IMR-90 (cell line): Measurements from ENCODE around the gene CTNNBIP1. TPM values are rescaled to one million over a fixed set of nuclear protein-coding genes. Genes with fewer than 3 reads are reported as not detected.

ENCODE experiments used
- ATAC-seq: fragments of 200-7000 bp; cut with Tn5 transposase; 2 replicates; pipeline ENCODE4 v1.9.1; 2020; ENCODE audit warnings: low read depth, mild to moderate bottlenecking, moderate library complexity
- BruUV-seq: library from RNA; stranded (reverse); fragments of 400-500 nt; replicated peaks from 2 replicates; lab custom pipeline; 2021; lab: Mats Ljungman, UMichigan
- CTCF ChIA-PET: fragments of 300-600 bp; formaldehyde crosslinking; extraction: SDS; loops from one replicate; lab custom pipeline; 2021; ENCODE audit warnings: antibody characterized with exemption; lab: Yijun Ruan, JAX
- POLR2A ChIA-PET: fragments of 300-600 bp; sonication (Branson Sonifier 250); formaldehyde crosslinking; loops from one replicate; lab custom pipeline; 2022; ENCODE audit warnings: antibody characterized with exemption; ENCODE audit not compliant: unreplicated experiment; lab: Charles Lee
- DNase-seq: peaks from one replicate; pipeline ENCODE4 v3.0.0; 2013
- H2AFZ ChIP-seq: replicated peaks from 2 replicates; pipeline ENCODE3; 2013; ENCODE audit warnings: low read length, mild to moderate bottlenecking; ENCODE audit not compliant: poor library complexity
- H2AK5ac ChIP-seq: 2 replicates; pipeline ENCODE4 v1.6.1; 2013; ENCODE audit warnings: low read depth, low read length, inconsistent platforms
- H2AK9ac ChIP-seq: replicated peaks from 2 replicates; pipeline ENCODE3; 2013; ENCODE audit warnings: mild to moderate bottlenecking, low read depth, low read length, moderate library complexity; ENCODE audit not compliant: poor library complexity
- H2BK120ac ChIP-seq: 2 replicates; pipeline ENCODE4 v1.6.1; 2013; ENCODE audit warnings: low read depth, low read length, inconsistent platforms
- H2BK15ac ChIP-seq: 3 replicates; pipeline ENCODE4 v1.6.1; 2013; ENCODE audit warnings: low read depth, low read length, inconsistent platforms
- H2BK20ac ChIP-seq: 2 replicates; pipeline ENCODE4 v1.6.1; 2013; ENCODE audit warnings: low read depth, mild to moderate bottlenecking, inconsistent platforms, low read length, moderate library complexity
- H2BK5ac ChIP-seq: 2 replicates; pipeline ENCODE4 v1.6.1; 2013; ENCODE audit warnings: mild to moderate bottlenecking, low read depth, low read length, inconsistent platforms; ENCODE audit not compliant: poor library complexity, severe bottlenecking
- H3K14ac ChIP-seq: replicated peaks from 2 replicates; pipeline ENCODE4 v1.6.1; 2013; ENCODE audit warnings: low read depth, low read length, inconsistent platforms
- H3K18ac ChIP-seq: 2 replicates; pipeline ENCODE4 v1.6.1; 2013; ENCODE audit warnings: low read depth, low read length, control low read depth
- H3K23ac ChIP-seq: 2 replicates; pipeline ENCODE4 v1.6.1; 2013; ENCODE audit warnings: low read depth, low read length, inconsistent platforms
- H3K27ac ChIP-seq: 2 replicates; pipeline ENCODE4 v1.5.1; 2013; ENCODE audit warnings: mild to moderate bottlenecking, control low read depth, low read length; ENCODE audit not compliant: insufficient read depth
- H3K27me3 ChIP-seq: 2 replicates; pipeline ENCODE4 v1.6.1; 2013; ENCODE audit warnings: low read length; ENCODE audit not compliant: control insufficient read depth, insufficient read depth
- H3K36me3 ChIP-seq: 2 replicates; pipeline ENCODE4 v1.6.1; 2013; ENCODE audit warnings: low read length, mixed read lengths; ENCODE audit not compliant: control insufficient read depth, insufficient read depth
- H3K4ac ChIP-seq: 2 replicates; pipeline ENCODE4 v1.6.1; 2013; ENCODE audit warnings: low read depth, low read length, inconsistent platforms
- H3K4me1 ChIP-seq: 2 replicates; pipeline ENCODE4 v1.6.1; 2013; ENCODE audit warnings: low read length, mixed read lengths; ENCODE audit not compliant: control insufficient read depth, insufficient read depth
- H3K4me2 ChIP-seq: 2 replicates; pipeline ENCODE4 v1.6.1; 2013; ENCODE audit warnings: low read depth, mild to moderate bottlenecking, control low read depth, low read length, moderate library complexity
- H3K4me3 ChIP-seq: 2 replicates; pipeline ENCODE4 v1.5.1; 2013; ENCODE audit warnings: low read depth, mild to moderate bottlenecking, control low read depth, low read length, moderate library complexity; ENCODE audit not compliant: insufficient read depth
- H3K56ac ChIP-seq: 2 replicates; pipeline ENCODE4 v1.6.1; 2013; ENCODE audit warnings: low read length, inconsistent platforms; ENCODE audit not compliant: insufficient read depth; ENCODE audit errors: extremely low read depth
- H3K79me1 ChIP-seq, 2 experiments: 2 replicates each; pipeline ENCODE4 v1.6.1; 2013; ENCODE audit warnings: low read length in 2 of 2, inconsistent platforms in 1 of 2, low read depth in 1 of 2
- H3K9ac ChIP-seq: 2 replicates; pipeline ENCODE4 v1.6.1; 2013; ENCODE audit warnings: low read depth, low read length, control low read depth
- H3K9me1 ChIP-seq: 2 replicates; pipeline ENCODE4 v1.6.1; 2013; ENCODE audit warnings: low read length, inconsistent platforms; ENCODE audit not compliant: insufficient read depth
- H3K9me3 ChIP-seq: 2 replicates; pipeline ENCODE4 v1.6.1; 2013; ENCODE audit warnings: low read length; ENCODE audit not compliant: control insufficient read depth, insufficient read depth
- H4K20me1 ChIP-seq: 2 replicates; pipeline ENCODE4 v1.6.1; 2013; ENCODE audit warnings: low read length, inconsistent platforms; ENCODE audit not compliant: insufficient read depth
- H4K5ac ChIP-seq: 2 replicates; pipeline ENCODE4 v1.6.1; 2013; ENCODE audit warnings: mild to moderate bottlenecking, low read depth, low read length, control low read depth
- H4K8ac ChIP-seq, 2 experiments: 2 replicates each; pipeline ENCODE4 v1.6.1; 2013; ENCODE audit warnings: low read depth in 2 of 2, low read length in 2 of 2, control low read depth in 1 of 2, inconsistent platforms in 1 of 2
- H4K91ac ChIP-seq: 2 replicates; pipeline ENCODE4 v1.6.1; 2013; ENCODE audit warnings: low read depth, low read length, inconsistent platforms; ENCODE audit not compliant: insufficient read depth
- BHLHE40 ChIP-seq: fragments of 150-350 bp; IDR thresholded peaks from 2 replicates; pipeline ENCODE4 v1.6.1; 2016; ENCODE audit warnings: mild to moderate bottlenecking, low read depth, low read length
- CEBPB ChIP-seq: IDR thresholded peaks from 2 replicates; pipeline ENCODE4 v1.6.1; 2012; ENCODE audit warnings: low read depth, low read length, improper control_type of control experiment
- CHD1 ChIP-seq: IDR thresholded peaks from 2 replicates; pipeline ENCODE4 v1.6.1; 2012; ENCODE audit warnings: low read depth, low read length, improper control_type of control experiment
- MAZ ChIP-seq: IDR thresholded peaks from 2 replicates; pipeline ENCODE4 v1.6.1; 2012; ENCODE audit warnings: low read depth, mild to moderate bottlenecking, low read length, improper control_type of control experiment, moderate library complexity, borderline replicate concordance
- SMC3 ChIP-seq: fragments of 150-350 bp; IDR thresholded peaks from 2 replicates; pipeline ENCODE4 v1.6.1; 2016; ENCODE audit warnings: low read depth, mild to moderate bottlenecking, antibody characterized with exemption, low read length, moderate library complexity
- WGBS, 2 experiments: methylation state at CpG; one replicate each; pipeline versions ENCODE4 v1.1.5 to v1.1.7; 2013; ENCODE audit warnings: missing lambda C conversion rate in 2 of 2; ENCODE audit not compliant: insufficient read length in 1 of 2; ENCODE audit errors: extremely low coverage in 2 of 2; 5-methylcytosine and 5-hydroxymethylcytosine counted together
- dilution Hi-C: fragments of 300-500 bp; cut with HindIII; formaldehyde crosslinking; loops from one replicate; pipeline ENCODE4 v1.14.3; 2018; ENCODE audit warnings: low sequenced_read_pairs; ENCODE audit not compliant: unreplicated experiment
- in situ Hi-C: fragments of 300-500 bp; cut with MboI; formaldehyde crosslinking; loops from 3 replicates; pipeline ENCODE4 v1.14.3; 2019; ENCODE audit warnings: low sequenced_read_pairs, inconsistent platforms, mixed read lengths
- intact Hi-C: fragments of 100-400 bp; cut with micrococcal nuclease; formaldehyde crosslinking; loops from 2 replicates; pipeline ENCODE4 v1.10.0; 2022
- polyA plus RNA-seq, 3 experiments: library from polyadenylated mRNA; depleted of rRNA; stranded (reverse); fragments of >200 nt; gene quantifications; 2 replicates each; pipeline ENCODE4 v1.2.3, GENCODE V29; 2012; ENCODE audit warnings: low replicate concordance in 1 of 3
- total RNA-seq: library from RNA; depleted of rRNA; stranded (reverse); fragments of >200 nt; gene quantifications from 2 replicates; pipeline ENCODE4 v1.2.3, GENCODE V29; 2012
- TF ChIP-seq, protein P1 (sequence below): conservative IDR thresholded peaks from 2 replicates; pipeline ENCODE4 v1.5.1; 2012; ENCODE audit warnings: mild to moderate bottlenecking, low read depth, low read length, improper control_type of control experiment

The CTNNBIP1 gene
- total and polyA plus RNA-seq, 2 of the 4 experiments (the other 2 are of a cell fraction): 24.7 to 28.5 TPM

DNA sequence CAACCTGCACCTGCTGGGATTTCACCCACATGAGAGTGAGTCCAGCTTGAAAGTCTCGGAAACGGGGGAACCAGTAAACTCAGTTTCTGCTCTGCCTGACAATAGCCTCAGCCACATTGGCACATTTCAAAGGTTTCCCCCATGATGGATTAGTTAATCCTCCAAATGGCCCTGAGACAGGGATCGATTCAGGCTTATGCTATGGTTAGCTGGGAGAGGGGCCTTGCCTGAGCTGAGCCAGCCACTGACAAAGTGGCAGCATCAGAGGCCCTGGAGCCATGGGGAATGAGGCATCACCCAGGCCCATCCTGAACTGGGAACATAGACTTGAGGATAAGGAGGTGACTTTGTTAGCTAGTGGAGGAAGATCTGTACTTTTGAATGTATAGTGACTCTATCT is 83.5 kb downstream of the CTNNBIP1 start:
- no peak overlapping the region for H2AK9ac ChIP-seq
- ChIA-PET CTCF (no interaction called here), POLR2A (no interaction called here)
- no peak overlapping the region for H3K4ac ChIP-seq
- H2AFZ ChIP-seq: no peak overlapping the region
- TF ChIP-seq SMC3 (no peak), BHLHE40 (no peak), CHD1 (no peak), CEBPB (no peak), MAZ (no peak)
- TF ChIP-seq, protein P1, sequence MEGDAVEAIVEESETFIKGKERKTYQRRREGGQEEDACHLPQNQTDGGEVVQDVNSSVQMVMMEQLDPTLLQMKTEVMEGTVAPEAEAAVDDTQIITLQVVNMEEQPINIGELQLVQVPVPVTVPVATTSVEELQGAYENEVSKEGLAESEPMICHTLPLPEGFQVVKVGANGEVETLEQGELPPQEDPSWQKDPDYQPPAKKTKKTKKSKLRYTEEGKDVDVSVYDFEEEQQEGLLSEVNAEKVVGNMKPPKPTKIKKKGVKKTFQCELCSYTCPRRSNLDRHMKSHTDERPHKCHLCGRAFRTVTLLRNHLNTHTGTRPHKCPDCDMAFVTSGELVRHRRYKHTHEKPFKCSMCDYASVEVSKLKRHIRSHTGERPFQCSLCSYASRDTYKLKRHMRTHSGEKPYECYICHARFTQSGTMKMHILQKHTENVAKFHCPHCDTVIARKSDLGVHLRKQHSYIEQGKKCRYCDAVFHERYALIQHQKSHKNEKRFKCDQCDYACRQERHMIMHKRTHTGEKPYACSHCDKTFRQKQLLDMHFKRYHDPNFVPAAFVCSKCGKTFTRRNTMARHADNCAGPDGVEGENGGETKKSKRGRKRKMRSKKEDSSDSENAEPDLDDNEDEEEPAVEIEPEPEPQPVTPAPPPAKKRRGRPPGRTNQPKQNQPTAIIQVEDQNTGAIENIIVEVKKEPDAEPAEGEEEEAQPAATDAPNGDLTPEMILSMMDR: no peak
- in situ Hi-C loops: no loop called here
- H4K20me1 ChIP-seq: peaks cover 15% of the 10 kb centered on the region; the same call in 1 of the 2 replicates
- dilution Hi-C loops: no loop called here
- H3K56ac ChIP-seq: no peak overlapping the region
- H2BK120ac ChIP-seq: no peak overlapping the region
- peaks cover 7% of the 10 kb centered on the region; the same call in 1 of the 2 replicates for H3K9me1 ChIP-seq
- no peak overlapping the region for H2BK5ac ChIP-seq
- no peak overlapping the region for H3K27ac ChIP-seq
- 0 out of 2 replicates have a peak, but pooled peaks cover 2% of the 10 kb centered on the region for H3K4me1 ChIP-seq
- H3K23ac ChIP-seq: no peak overlapping the region
- H3K36me3 ChIP-seq: no peaks in the 10 kb centered on the region
- H3K4me3 ChIP-seq: no peak overlapping the region
- H4K91ac ChIP-seq: no peak overlapping the region
- DNase-seq: no peak
- no peak overlapping the region for H2BK20ac ChIP-seq
- H3K79me1 ChIP-seq: peaks cover 6 to 16% of the 10 kb centered on the region in 2 experiments; a peak in 3 of 4 replicates
- H2BK15ac ChIP-seq: no peak overlapping the region
- no TSS peak for BruUV-seq
- H3K9me3 ChIP-seq: no peaks in the 10 kb centered on the region
- no peak overlapping the region for H2AK5ac ChIP-seq
- H3K14ac ChIP-seq: no peak overlapping the region
- ATAC-seq: no peak
- H3K9ac ChIP-seq: no peak overlapping the region
- 63% methylated on average over 1 of the region's 3 CpGs; no CpG with 5 or more reads in 1 of the 2 experiments for WGBS, 2 experiments
- no peak overlapping the region for H4K5ac ChIP-seq
- H3K27me3 ChIP-seq: peaks cover 4% of the 10 kb centered on the region; the same call in 1 of the 2 replicates
- no peak overlapping the region for H3K4me2 ChIP-seq
- H4K8ac ChIP-seq: no peak overlapping the region
- H3K18ac ChIP-seq: no peak overlapping the region
- intact Hi-C loops: no loop called here
